ENCODE results near the gene SLC2A10.

DNA sequence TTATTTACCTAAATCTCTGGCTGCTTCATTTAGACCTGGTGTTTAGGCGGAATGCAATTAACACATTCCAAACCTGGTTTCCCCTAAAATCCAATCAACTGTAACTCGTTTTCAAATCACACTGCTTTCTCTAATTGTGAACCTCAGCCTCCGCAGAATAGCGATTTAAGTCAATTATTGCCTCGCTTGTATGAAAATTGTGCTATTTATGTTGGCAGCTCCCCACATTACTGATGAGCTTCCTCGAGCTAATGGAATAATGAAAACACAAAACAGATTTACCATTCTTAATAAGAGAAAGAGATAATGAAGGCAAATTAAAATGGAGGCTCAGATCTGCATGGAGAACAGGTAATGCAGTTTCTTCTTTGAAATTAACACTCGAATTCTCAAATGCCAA lies 67.9 kb downstream of the SLC2A10 start:
- TF ChIP-seq ZNF70 (CRISPR knock-in tag; IDR thresholded peaks at IDR 0.05) (no peak), RARB (CRISPR knock-in tag; IDR thresholded peaks at IDR 0.05) (no peak), ZFP3 (CRISPR knock-in tag; IDR thresholded peaks at IDR 0.05) (no peak), SNAI2 (CRISPR knock-in tag; IDR thresholded peaks at IDR 0.05) (no peak)
- TF ChIP-seq, protein P1, sequence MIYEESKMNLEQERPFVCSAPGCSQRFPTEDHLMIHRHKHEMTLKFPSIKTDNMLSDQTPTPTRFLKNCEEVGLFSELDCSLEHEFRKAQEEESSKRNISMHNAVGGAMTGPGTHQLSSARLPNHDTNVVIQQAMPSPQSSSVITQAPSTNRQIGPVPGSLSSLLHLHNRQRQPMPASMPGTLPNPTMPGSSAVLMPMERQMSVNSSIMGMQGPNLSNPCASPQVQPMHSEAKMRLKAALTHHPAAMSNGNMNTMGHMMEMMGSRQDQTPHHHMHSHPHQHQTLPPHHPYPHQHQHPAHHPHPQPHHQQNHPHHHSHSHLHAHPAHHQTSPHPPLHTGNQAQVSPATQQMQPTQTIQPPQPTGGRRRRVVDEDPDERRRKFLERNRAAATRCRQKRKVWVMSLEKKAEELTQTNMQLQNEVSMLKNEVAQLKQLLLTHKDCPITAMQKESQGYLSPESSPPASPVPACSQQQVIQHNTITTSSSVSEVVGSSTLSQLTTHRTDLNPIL (CRISPR knock-in tag; IDR thresholded peaks at IDR 0.05; ENCODE audit: low read depth): no peak

All from SK-N-SH treated with all-trans-retinoic acid at 6 μM for 48 hours (cell line).